Activated naive CD4-positive, alpha-beta T cell treated with anti-CD3 and anti-CD28 coated beads, Interleukin-2, amount 50 U/mL, for 72 hours (primary cell): ENCODE measurements around the gene ADGRG4. TPM values are rescaled to one million over a fixed set of nuclear protein-coding genes. Genes with fewer than 3 reads are reported as not detected.
A peak's percentile ranks its signal among the peaks of the same experiment; 100 is the strongest.
"Not testable (repeated sequence)": the region's sequence is repeated elsewhere in the genome, so short reads cannot be mapped to it uniquely, and the experiment has no call there.

ENCODE experiments used
- ATAC-seq, 2 donors: fragments of 150-1000 bp; cut with Tn5 transposase; 2 replicates each; pipeline ENCODE4 v1.10.0; 2021; ENCODE audit warnings: mild to moderate bottlenecking in 2 of 2, moderate library complexity in 2 of 2
- DNase-seq, 2 donors: peaks; one replicate each; pipeline ENCODE4 v3.0.0; 2021 to 2022; ENCODE audit warnings: low spot score in 2 of 2
- H3K27ac Mint-ChIP-seq, 2 donors: one replicate each; pipeline ENCODE4 v1.8.0; 2022; ENCODE audit warnings: mild to moderate bottlenecking in 2 of 2, mixed read lengths in 2 of 2
- H3K36me3 Mint-ChIP-seq, 2 donors: one replicate each; pipeline ENCODE4 v1.8.0; 2022; ENCODE audit warnings: mixed read lengths in 2 of 2
- H3K9me3 Mint-ChIP-seq, 2 donors: one replicate each; pipeline ENCODE4 v1.8.0; 2022; ENCODE audit warnings: mixed read lengths in 2 of 2
- total RNA-seq, 2 donors: library from RNA; stranded (reverse); gene quantifications; one replicate each; pipeline ENCODE4 v1.2.3, GENCODE V29; 2022

Gene ADGRG4
- total RNA-seq, 2 donors from 2014 or later, result not detected

GRCh38 chrX:136286375-136286774 is 14.4 kb upstream of the ADGRG4 start:
- not testable (repeated sequence) for ATAC-seq, H3K9me3 Mint-ChIP-seq, DNase-seq, H3K36me3 Mint-ChIP-seq, H3K27ac Mint-ChIP-seq

GRCh38 chrX:136291824-136292223 is 8.9 kb upstream of the ADGRG4 start:
- Mint-ChIP-seq H3K9me3 (no peaks in the 10 kb centered on the region), H3K27ac (no peak overlapping the region), H3K36me3 (no peaks in the 10 kb centered on the region)
- ATAC-seq (no peak), DNase-seq (no peak)

GRCh38 chrX:136292656-136293055 is 8.1 kb upstream of the ADGRG4 start:
- Mint-ChIP-seq H3K9me3 (no peaks in the 10 kb centered on the region), H3K36me3 (no peaks in the 10 kb centered on the region), H3K27ac (no peak overlapping the region)
- no peak for DNase-seq
- ATAC-seq, result no peak

DNA sequence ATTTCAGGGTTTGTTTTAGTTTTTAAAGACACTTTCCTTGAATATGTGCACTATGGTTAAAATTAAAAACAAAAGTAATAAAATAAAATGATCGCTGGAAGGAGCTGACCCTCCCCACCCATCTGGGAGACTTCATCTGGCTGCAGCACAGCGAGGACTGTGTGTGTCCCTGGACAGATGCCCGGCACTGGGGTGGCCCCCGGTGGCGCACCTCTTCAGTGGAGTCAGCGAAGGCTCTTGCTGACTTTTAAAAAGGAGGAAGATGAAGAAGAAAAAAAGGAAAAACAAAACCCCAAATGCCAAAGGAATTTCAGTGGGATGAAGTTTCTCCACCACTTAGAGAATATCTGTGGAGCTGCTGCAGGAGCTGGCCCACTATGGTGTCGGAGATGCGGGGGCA is 5.4 kb upstream of the ADGRG4 start:
- no peak for ATAC-seq

GRCh38 chrX:136303041-136303440 is 2.3 kb downstream of the ADGRG4 start:
- ATAC-seq, result no peak
- H3K27ac Mint-ChIP-seq, result no peak overlapping the region

More for the DNA sequence above, 5.4 kb upstream of the ADGRG4 start:
- H3K27ac Mint-ChIP-seq, result no peak overlapping the region
- H3K36me3 Mint-ChIP-seq, result no peaks in the 10 kb centered on the region
- no peak for DNase-seq
- H3K9me3 Mint-ChIP-seq, result no peaks in the 10 kb centered on the region

DNA sequence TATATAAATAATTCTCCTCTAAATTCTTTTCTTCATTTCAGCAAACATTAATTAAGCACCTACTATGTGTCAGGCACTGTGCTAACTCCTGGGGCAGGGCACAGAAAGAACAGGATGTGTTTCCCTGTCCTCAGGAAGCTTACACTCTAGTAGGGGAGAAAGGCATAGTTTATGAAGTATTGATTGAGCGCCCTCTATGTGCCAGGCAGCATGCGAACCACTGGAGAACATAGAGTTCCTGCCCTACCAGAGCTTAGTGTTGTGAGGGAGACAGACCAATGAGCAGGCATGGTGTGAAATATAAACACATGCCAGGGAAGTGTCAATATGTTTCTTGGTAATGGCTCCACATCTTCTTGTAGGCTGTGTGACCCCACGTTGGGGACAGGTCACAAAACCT is 3.7 kb downstream of the ADGRG4 start:
- no peak overlapping the region for H3K27ac Mint-ChIP-seq
- H3K36me3 Mint-ChIP-seq, result no peaks in the 10 kb centered on the region
- no peaks in the 10 kb centered on the region for H3K9me3 Mint-ChIP-seq
- no peak for DNase-seq
- no peak for ATAC-seq

More at GRCh38 chrX:136303041-136303440, 2.3 kb downstream of the ADGRG4 start:
- H3K9me3 Mint-ChIP-seq, result no peaks in the 10 kb centered on the region
- DNase-seq, result no peak
- H3K36me3 Mint-ChIP-seq, result no peaks in the 10 kb centered on the region

- no peak overlapping the region for H3K27ac Mint-ChIP-seq
- H3K36me3 Mint-ChIP-seq, result no peaks in the 10 kb centered on the region
- no peak for ATAC-seq
- H3K9me3 Mint-ChIP-seq, result no peaks in the 10 kb centered on the region
- no peak for DNase-seq
These were observed 5.4 kb downstream of the ADGRG4 start for GRCh38 chrX:136306182-136306581.

DNA sequence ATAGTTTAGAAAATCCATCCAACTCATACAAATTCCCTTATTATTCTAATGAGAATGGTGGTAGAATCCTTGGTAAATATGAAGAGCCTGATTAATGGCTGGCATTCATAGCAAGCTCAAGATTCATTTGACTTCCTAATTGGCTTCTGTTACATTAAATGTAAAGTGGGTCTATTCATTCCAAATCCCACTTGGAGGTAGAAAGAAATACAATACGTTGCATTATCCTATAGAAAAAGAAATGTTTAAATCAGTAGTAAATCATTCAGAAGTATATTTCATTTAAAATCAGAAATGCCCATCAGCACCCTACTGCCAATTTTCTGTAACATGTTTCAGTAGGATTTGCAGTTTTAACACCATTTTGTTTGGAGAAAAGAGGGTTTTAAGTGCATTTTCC is 6.7 kb downstream of the ADGRG4 start:
- DNase-seq (no peak), ATAC-seq (no peak)
- Mint-ChIP-seq H3K36me3 (no peaks in the 10 kb centered on the region), H3K27ac (no peak overlapping the region), H3K9me3 (no peaks in the 10 kb centered on the region)

- no peak for ATAC-seq
- DNase-seq, result no peak
- Mint-ChIP-seq H3K9me3 (no peaks in the 10 kb centered on the region), H3K27ac (peak overlapping the region in 1 of 2 donors; percentile 63), H3K36me3 (no peaks in the 10 kb centered on the region)
These were observed 9.6 kb downstream of the ADGRG4 start for GRCh38 chrX:136310411-136310810.

DNA sequence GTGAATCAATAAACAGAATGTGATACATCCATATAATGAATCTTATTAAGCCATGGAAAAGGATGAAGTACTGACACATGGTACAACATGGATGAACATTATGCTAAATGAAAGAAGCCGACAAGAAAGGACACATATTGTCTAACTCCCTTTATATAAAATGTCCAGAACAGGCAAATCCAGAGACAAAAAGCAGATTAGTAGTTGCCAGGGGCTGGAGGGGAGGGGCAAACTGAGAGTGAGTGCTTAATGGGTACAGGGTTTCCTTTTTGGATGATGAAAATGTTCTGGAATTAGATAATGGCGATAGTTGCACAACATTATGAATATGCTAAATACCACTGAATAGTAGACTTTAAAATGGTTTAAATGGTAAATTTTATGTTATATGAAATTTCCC is 17.4 kb downstream of the ADGRG4 start:
- ATAC-seq (no peak), DNase-seq (no peak)
- Mint-ChIP-seq H3K36me3 (no peaks in the 10 kb centered on the region), H3K9me3 (no peaks in the 10 kb centered on the region), H3K27ac (no peak overlapping the region)

DNA sequence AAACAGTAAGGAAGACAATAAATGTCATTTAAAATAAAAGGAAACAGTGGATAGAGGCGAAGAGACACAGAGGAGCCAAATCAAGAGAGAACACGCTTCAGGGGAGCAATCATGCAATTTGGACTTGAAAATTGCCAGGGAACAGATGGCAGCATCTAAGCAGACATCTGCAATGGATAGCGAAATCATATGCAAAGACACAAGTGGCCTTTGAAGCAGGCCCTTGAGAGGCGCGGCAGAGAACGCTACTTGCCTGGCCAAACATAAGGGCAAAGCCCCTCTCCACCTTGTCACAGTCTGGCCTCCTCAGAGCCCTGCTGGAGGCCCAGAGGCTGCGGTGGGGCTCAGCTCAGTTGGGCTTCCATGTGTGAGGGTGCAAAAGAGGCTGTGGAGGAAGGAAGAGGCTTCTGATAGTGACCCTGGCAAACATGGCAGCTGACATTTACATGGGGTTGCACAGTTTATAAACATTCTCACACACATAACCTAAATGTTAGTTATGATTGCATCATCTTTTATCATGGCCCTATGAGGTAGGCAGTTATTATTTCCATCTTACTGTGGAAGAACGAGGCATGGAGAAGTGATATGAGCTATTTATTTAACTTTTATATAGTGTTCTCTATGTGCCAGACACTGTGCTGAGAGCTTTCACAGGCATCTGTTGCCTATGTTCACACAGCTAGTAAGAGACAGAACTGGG is 18.3 kb downstream of the ADGRG4 start:
- no peak for ATAC-seq
- Mint-ChIP-seq H3K9me3 (no peaks in the 10 kb centered on the region), H3K36me3 (no peaks in the 10 kb centered on the region), H3K27ac (no peak overlapping the region)
- no peak for DNase-seq

GRCh38 chrX:136319600-136319999 is 18.8 kb downstream of the ADGRG4 start:
- H3K9me3 Mint-ChIP-seq, result no peaks in the 10 kb centered on the region
- ATAC-seq (no peak), DNase-seq (no peak)
- no peaks in the 10 kb centered on the region for H3K36me3 Mint-ChIP-seq
- H3K27ac Mint-ChIP-seq, result no peak overlapping the region

DNA sequence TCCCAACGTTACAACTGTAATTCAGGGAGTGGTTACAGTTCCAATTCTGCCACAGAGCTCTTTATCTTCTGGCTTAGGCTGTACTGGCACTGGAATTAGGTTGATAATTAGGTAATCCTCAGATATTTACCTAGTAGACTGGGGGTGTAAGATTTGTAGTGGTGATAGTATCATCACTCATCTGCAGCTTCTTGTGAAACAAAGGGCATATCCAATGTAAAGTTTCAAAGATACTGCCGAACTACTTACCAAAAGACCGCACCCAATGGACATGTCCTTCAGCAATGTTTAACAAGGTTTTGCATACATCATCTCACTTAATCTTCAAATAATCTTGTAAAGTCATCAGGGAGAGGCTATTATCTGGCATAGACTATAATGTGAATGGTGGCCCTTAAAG is 20.8 kb downstream of the ADGRG4 start:
- Mint-ChIP-seq H3K36me3 (no peaks in the 10 kb centered on the region), H3K9me3 (no peaks in the 10 kb centered on the region), H3K27ac (no peak overlapping the region)
- DNase-seq (no peak), ATAC-seq (no peak)

DNA sequence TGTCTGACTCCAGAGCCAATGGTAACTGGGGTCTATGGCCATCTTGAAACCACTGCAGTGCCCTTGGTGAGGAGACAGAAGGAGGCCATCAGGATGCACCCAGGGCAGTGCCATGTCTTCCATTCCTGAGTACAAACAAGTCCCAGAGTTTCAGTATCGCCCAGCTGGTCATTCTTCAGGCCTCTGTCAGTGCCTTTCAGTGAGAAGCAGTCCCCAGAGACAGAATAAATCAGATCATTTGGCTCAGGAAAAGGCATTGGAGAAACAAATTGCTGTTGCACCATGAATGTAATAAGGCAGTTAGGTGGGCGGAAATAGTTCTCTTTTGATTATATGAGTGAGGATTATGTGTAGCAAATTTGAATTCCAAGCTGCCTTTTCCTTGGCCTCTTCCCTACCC is 21.3 kb downstream of the ADGRG4 start:
- ATAC-seq (no peak), DNase-seq (no peak)
- Mint-ChIP-seq H3K27ac (no peak overlapping the region), H3K36me3 (no peaks in the 10 kb centered on the region), H3K9me3 (no peaks in the 10 kb centered on the region)

GRCh38 chrX:136325377-136325776 is 24.6 kb downstream of the ADGRG4 start:
- H3K36me3 Mint-ChIP-seq, result no peaks in the 10 kb centered on the region
- H3K27ac Mint-ChIP-seq, result no peak overlapping the region
- ATAC-seq (no peak), DNase-seq (no peak)
- H3K9me3 Mint-ChIP-seq, result no peaks in the 10 kb centered on the region

DNA sequence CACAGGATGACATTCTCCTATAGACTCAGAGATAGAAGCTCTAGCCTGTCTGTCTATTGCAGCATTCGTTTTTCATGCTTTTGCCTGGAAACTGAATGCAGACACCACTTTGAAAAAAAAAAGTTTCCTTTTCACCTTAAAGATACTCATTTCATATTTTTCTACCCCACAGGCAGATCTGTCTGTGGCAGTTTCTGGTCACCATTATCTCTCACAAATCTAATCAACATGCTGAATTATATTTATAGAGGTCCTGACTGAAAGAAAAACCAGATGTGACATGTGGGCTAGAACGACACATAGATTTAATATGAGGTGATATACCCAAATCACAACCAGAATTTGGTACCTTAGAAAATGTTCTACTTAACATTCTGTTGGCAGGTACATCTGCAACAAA is 28.2 kb downstream of the ADGRG4 start:
- H3K36me3 Mint-ChIP-seq, result no peaks in the 10 kb centered on the region
- no peak overlapping the region for H3K27ac Mint-ChIP-seq
- H3K9me3 Mint-ChIP-seq, result no peaks in the 10 kb centered on the region
- ATAC-seq (no peak), DNase-seq (no peak)

DNA sequence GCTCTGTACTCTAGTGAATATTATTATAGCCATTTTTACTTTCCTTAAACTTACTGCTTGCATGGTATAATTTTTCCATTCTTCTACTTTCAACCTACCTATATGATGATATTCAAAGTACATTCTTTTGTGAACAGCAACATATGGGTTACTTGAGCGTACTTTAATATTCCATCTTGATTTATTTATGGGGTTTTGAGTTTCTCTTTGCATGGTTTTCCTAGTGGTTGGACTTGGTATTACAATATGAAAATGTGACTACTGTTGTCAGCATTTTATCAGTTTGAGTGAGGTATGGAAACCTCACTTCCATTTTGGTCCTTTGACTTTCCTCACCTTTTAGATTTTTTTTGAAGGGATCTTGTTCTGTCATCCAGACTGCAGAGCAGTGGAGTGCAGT is 35.9 kb downstream of the ADGRG4 start:
- no peak for DNase-seq
- no peak for ATAC-seq
- H3K36me3 Mint-ChIP-seq, result no peaks in the 10 kb centered on the region
- no peak overlapping the region for H3K27ac Mint-ChIP-seq
- no peaks in the 10 kb centered on the region for H3K9me3 Mint-ChIP-seq

- H3K9me3 Mint-ChIP-seq, result no peaks in the 10 kb centered on the region
- ATAC-seq, result no peak
- H3K36me3 Mint-ChIP-seq, result no peaks in the 10 kb centered on the region
These were observed 38.9 kb downstream of the ADGRG4 start for GRCh38 chrX:136339702-136340101.

More at GRCh38 chrX:136339702-136340101, 38.9 kb downstream of the ADGRG4 start:
- no peak overlapping the region for H3K27ac Mint-ChIP-seq
- no peak for DNase-seq
